ENCODE data around the gene MUC3A.

MUC3A gene

DNA sequence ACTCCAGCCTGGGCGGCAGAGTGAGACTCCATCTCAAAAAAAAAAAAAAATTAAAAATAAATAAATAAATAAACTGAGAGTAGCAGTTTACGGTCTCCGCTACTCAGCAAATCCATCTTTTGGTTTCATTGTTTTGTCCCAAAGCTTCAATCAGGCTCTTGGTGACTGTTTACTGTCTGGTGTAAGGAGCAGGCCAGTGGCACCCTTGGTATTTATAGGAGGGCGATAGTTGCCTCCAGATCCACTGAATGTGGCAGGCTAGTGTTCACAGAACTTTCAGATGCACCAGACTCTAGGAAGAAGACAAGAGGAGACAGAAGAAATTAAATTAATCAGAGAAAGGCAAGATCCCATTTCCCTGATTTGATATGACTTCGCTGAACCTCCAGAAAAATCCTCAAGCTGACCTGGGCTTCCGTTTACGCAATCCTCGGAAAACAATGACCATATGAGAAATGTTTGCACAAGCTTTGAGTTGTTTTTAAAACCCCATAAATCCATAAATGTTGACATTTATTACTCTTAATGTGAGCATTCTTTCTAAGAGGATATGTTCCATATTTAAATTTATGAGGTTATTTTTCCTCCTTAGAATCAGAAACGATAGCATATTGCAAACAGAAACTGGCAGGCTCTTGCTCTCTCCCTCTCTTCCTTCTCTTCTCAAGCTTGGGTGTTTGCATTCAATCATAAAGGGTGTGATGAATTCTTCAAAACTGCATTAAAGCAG lies 7.1 kb upstream of the MUC3A start:
- in situ Hi-C loops (cut with MboI; ENCODE audit: low sequenced_read_pairs), result no loop called here

DNA sequence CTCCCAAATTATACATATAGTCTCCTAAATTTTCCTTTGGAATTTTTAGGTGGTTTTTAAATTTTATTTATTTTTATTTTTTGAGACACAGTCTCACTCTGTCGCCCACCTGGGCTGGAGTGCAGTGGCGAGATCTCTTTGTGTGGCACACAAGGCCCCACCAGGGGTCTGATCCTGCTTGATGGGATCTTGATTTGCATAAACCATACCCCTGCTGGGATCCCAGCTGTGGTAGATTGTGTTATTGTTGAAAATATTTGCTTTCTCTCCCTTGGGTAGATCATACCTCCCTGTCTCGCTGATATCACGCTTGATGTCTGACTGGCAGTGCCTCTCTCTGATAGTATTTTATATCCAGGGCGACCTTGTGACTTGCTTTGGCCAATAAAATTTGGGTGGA lies 5.6 kb upstream of the MUC3A start:
- in situ Hi-C loops (cut with MboI; ENCODE audit: low sequenced_read_pairs), result no loop called here

DNA sequence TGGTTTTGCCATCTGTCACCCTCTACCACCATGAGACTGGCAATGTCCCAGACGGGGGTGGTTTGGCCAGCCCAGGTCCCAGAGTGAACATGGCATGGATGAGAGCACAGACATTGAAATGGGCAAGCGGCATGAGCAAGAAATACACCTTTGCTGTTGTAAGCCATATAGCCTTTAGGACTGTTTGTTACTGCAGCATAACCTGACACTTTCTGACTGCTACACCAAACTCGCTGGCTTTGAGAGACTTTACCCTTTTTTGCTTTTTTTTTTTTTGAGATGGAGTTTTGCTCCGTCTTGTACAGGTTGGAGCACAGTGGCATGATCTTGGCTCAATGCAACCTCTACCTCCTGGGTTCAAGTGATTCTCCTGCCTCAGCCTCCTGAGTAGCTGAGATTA lies 5.2 kb upstream of the MUC3A start:
- in situ Hi-C loops (cut with MboI; ENCODE audit: low sequenced_read_pairs), result no loop called here

DNA sequence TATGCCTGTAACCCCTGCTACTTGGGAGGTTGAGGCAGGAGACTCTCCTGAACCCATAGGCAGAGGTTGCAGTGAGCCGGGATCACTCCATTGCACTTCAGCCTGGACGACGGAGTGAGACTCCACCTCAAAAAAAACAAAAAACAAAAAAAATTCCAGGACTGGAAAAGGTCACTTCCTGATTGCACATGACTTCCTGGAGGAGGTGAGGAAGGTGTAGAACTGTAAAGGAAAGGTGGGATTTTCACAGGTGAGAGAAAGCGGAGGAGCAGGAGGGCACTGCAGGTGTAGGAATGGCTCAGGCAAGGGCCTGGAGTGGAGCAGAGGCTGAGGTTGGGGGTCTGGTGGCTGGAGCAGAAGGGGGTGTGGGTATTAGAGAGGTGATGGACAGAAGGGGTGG lies 3.2 kb upstream of the MUC3A start:
- in situ Hi-C loops (cut with MboI; ENCODE audit: low sequenced_read_pairs), result no loop called here

DNA sequence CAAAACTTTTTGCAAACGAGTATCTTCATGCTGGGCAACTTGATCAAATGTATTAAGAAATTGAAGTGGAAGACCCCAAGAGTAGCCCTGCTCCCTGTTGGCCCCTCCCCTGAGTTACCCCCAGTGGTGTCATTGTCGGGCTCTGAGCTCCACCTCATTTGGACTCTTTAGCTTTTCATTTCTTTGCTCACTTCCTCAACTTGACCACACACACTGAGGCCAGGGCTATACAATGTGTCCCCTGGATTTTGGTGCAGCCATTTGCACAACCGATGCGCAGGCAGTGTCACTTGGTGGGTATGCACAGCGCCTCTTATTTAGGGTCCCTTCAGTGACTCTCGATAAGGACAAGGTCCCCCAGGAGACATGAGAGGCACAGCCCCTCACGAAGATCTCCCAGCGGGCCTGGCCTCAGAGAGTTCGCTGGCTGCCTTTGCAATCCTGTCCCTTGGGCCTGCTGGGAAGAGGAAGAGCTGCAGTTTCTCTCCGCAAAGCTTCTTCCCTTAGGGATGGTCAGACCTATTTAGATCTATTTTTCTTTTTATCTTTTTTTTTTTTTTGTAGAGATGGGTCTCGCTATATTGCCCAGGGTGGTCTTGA lies 2.5 kb upstream of the MUC3A start:
- in situ Hi-C loops (cut with MboI; ENCODE audit: low sequenced_read_pairs), result no loop called here

DNA sequence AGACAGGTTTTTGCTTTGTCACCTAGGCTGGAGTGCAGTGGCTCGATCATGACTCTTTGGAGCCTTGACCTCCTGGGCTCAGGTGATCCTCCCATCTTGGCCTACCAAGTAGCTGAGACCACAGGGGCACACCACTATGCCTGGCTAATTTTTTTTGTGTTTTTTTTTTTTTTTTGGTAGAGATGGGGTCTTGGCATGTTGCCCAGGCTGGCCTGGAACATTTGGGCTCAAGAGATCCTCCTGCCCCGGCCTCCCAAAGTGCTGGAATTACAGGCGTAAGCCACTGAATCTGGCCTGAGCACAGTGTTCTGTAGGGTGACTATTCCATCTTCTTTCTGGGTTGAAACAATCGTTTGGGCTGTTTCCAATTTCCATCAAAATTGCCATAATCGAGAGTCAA lies 1.5 kb upstream of the MUC3A start:
- in situ Hi-C loops (cut with MboI; ENCODE audit: low sequenced_read_pairs), result no loop called here

DNA sequence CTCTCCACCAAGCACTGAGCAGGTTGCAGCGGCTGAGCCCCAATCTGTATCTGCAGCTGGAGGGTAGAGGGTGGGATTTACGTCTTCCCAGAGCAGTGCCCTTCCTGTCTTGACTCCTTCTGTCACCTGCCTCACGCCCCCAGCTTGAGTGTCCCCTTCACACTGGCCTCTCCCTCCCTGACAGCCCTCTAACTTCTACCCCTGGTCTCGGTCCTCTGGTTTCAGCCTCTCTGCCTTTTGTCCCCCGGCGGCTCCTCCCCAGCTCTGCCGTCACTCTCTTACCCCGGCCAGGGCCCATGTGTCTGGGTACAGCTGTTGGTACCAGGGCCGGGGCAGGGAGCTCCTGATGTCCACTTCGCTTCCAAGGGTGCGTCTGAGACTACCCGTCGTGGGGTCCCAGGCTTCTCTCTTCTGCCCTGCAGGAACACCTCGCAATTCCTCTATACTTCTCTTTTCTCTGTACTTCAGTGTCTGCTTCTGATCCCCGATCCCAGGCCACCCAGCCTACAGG lies 654 bp downstream of the MUC3A start:
- in situ Hi-C loops (cut with MboI; ENCODE audit: low sequenced_read_pairs), result no loop called here

DNA sequence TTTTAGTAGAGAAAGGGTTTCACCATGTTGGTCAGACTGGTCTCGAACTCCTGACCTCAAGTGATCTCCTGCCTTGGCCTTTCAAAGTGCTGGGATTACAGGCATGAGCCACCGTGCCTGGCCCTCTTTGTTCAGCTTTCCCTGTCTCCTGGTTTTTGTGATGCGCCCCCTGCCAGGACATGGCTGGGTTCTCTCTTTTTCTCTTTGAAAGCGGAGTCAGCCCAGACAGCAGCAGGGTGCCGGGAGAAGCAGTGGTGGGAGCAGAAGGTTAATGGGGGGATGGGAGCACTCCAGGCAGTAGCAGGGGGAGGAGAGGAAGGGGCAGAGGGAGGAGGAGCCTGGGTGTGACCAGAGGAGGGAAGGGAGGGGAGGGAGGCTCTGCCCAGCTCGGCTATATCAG lies 1.8 kb downstream of the MUC3A start:
- in situ Hi-C loops (cut with MboI; ENCODE audit: low sequenced_read_pairs), result no loop called here

DNA sequence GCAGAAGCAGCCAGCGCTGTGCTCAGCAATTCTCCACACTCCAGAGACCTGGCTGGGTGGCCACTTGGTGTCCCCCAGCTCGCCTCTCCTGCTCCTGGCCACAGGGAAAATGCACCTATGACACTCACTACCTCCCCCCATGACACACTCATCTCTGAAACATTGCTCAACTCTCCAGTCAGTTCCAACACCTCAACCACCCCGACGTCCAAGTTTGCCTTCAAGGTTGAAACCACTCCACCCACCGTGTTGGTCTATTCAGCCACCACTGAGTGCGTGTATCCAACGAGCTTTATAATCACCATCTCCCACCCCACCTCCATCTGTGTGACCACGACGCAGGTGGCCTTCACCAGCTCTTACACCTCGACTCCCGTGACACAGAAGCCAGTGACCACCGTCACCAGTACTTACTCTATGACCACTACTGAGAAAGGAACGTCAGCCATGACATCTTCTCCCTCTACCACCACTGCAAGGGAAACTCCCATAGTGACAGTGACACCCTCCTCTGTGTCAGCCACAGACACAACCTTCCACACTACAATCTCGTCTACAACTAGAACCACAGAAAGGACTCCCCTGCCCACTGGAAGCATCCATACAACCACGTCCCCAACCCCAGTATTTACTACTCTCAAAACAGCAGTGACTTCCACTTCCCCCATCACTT lies 2.7 kb downstream of the MUC3A start:
- in situ Hi-C loops (cut with MboI; ENCODE audit: low sequenced_read_pairs), result no loop called here

DNA sequence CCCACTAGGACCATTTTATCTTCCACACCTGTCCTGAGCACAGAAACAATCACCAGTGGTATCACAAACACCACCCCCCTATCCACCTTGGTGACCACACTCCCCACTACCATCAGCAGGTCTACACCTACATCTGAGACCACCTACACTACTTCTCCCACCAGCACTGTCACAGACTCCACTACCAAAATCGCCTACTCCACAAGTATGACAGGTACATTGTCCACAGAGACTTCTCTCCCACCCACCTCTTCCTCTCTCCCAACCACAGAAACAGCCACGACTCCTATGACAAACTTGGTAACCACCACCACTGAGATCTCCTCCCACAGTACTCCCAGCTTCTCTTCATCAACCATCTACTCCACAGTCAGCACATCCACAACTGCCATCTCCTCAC lies 3.3 kb downstream of the MUC3A start:
- in situ Hi-C loops (cut with MboI; ENCODE audit: low sequenced_read_pairs), result no loop called here

DNA sequence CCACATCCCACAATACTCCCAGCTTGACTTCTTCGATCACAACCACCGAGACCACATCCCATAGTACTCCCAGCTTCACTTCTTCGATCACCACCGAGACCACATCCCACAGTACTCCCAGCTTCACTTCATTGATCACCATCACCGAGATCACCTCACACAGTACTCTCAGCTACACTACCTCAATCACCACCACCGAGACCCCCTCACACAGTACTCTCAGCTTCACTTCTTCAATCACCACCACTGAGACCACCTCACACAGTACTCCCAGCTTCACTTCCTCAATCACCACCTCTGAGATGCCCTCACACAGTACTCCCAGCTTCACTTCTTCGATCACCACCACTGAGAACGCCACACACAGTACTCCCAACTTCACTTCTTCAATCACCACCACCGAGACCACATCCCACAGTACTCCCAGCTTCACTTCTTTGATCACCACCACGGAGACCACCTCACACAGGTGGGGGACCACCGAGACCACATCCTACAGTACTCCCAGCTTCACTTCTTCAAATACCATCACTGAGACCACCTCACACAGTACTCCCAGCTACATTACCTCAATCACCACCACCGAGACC lies 8.6 kb downstream of the MUC3A start:
- in situ Hi-C loops (cut with MboI; ENCODE audit: low sequenced_read_pairs), result no loop called here

DNA sequence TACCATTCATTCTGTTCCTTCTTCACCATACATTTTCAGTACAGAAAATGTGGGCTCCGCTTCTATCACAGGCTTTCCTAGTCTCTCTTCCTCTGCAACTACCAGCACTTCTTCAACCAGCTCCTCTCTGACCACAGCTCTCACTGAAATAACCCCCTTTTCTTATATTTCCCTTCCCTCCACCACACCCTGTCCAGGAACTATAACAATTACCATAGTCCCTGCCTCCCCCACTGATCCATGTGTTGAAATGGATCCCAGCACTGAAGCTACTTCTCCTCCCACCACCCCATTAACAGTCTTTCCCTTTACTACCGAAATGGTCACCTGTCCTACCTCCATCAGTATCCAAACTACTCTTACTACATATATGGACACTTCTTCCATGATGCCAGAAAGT lies 10.6 kb downstream of the MUC3A start:
- in situ Hi-C loops (cut with MboI; ENCODE audit: low sequenced_read_pairs), result no loop called here

DNA sequence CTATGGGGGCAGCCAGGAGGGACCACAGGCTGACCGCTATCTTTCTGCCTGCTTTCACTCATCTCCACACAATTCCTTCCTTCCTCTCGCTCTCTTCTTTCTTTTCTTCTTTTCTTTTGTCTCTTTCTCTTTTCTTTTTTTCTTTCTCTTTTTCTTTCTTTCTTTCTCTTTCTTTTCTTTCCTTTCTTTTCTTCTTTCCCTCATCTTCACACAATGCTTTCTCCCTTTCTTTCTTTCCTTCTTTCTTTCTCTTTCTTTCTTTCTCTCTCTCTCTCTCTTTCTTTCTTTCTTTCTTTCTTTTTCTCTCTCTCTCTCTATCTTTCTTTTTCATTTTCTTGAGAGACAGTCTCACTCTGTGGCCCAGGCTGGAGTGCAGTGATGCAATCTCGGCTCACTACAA lies 13.2 kb downstream of the MUC3A start:
- in situ Hi-C loops (cut with MboI; ENCODE audit: low sequenced_read_pairs), result no loop called here

DNA sequence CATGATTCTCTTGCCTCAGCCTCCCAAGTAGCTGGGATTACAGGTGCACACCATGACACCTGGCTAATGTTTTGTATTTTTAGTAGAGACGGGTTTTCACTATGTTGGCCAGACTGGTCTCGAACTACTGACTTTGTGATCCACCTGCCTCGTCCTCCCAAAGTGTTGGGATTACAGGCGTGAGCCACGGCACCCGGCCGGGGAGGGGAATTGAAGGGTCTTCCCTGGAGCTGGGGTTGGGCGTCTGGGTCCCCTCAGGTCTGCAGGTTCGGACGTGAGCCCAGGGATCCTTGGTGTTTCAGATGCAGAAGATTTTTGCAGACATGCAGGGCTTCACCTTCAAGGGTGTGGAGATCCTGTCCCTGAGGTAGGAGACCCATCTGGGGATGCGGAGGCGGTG lies 14.1 kb downstream of the MUC3A start:
- in situ Hi-C loops (cut with MboI; ENCODE audit: low sequenced_read_pairs), result no loop called here

DNA sequence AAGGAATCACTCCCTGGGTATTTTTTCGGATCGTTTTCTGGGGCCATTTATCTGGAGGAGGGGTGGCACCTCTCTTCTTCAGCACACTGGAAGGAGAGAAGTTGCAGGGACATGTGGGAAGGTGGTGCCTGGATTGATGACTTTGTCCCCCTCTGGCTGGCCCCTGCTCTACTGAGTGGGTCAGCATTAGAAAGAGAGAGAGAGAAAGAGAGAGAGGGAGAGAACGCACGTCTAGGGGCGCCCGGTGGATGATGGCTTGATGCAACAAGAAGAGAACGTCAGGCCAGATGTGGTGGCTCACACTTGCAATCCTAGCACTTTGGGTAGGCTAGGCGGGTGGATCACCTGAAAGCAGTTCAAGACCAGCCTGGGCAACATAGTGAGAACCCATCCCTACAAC lies 14.5 kb downstream of the MUC3A start:
- in situ Hi-C loops (cut with MboI; ENCODE audit: low sequenced_read_pairs), result no loop called here

DNA sequence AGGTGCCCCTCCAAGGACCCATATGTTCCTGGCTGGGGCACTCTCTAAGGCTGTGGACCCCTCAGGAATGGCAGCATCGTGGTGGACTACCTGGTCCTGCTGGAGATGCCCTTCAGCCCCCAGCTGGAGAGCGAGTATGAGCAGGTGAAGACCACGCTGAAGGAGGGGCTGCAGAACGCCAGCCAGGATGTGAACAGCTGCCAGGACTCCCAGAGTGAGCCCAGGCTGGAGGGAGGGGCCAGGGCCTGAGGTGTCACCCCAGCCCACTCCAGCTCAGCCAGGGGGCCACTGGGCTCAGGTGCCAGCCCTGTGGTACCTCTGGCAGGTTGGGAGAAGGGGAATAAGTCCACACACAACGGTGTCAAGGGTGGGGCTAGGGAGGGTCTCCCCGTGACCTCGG lies 15.3 kb downstream of the MUC3A start:
- in situ Hi-C loops (cut with MboI; ENCODE audit: low sequenced_read_pairs), result no loop called here

DNA sequence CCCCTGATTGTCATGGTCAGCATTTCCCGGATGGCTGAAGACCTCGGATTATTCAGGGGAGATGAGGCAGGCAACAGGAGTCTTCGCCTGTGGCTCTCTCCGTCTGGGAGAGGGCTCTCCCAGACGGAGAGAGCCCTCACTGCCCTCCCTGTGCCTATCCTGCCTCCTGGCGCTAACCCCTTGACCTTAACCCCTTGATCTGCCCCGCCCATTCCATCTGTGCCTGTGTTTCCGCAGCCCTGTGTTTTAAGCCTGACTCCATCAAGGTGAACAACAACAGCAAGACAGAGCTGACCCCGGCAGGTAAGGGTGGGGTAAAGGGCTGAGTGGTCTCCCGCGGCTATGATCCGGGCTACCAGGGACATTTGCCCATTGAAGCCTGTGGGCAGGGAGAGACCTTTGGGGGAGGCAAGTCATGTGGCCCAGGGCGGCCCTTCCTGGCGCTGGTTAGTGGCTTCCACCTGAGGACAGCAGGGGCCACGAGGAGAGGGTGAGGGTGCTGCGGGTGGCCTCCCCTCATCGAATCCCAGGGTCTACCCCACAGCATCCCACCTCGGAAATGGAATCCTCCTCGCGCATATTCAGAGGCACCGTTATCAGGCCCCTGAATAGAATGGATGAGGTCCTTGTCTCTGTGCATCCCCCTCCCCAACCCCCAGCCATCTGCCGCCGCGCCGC lies 15.8 kb downstream of the MUC3A start:
- in situ Hi-C loops (cut with MboI; ENCODE audit: low sequenced_read_pairs), result no loop called here

DNA sequence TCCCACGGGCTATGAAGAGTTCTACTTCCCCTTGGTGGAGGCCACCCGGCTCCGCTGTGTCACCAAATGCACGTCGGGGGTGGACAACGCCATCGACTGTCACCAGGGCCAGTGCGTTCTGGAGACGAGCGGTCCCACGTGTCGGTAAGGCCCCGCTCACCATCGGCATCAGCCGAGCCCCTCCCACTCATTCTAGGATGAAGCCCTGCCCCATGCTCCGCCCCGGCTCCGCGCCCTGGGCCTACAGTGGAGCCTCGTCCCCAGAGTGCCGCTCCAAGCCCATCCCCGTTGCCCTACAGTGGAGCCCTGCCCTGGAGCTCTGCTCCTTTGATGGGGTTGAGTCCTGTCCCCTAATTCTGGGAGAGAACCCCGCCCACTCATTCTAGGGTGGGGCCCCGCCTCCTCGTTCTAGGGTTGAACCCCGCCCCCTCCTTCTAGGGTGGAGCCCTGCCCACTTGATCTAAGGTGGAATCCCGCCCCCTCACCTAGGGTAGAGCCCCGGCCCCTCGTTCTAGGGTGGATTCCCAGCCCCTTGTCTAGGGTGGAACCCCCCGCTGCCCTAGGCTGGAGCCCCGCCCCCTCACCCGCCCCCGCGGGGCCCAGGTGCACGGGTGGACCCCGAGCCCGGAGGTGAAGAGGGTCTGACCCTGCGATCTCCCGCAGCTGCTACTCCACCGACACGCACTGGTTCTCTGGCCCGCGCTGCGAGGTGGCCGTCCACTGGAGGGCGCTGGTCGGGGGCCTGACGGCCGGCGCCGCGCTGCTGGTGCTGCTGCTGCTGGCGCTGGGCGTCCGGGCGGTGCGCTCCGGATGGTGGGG lies 16.6 kb downstream of the MUC3A start:
- in situ Hi-C loops (cut with MboI; ENCODE audit: low sequenced_read_pairs), result no loop called here

DNA sequence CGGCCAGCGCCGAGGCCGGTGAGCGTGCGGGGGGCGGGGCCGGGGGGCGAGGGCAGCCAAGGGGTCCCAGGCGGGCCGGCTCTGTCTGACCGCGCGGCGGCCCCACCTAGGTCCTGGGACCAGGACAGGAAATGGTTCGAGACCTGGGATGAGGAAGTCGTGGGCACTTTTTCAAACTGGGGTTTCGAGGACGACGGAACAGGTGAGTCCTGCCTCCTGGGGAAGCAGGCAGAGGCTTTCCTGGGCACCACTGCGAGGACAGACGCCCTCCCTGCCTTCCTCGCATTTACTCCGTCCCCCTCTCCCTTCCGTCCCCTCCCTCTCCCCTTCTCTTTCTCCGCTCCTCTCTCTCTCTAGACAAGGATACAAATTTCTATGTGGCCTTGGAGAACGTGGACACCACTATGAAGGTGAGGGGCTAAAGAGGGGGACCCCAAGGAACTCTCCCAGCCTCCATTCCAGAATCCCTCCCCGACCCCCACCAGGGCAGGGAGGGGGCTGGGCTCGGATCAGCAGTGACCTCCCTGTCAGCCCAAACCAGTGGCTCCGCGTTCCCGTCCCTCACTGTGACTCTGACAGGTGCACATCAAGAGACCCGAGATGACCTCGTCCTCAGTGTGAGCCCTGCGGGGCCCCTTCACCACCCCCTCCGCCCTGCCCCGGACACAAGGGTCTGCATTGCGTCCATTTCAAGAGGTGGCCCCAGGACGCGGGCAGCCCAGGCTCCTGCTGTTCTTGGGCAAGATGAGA lies 17.4 kb downstream of the MUC3A start:
- in situ Hi-C loops (cut with MboI; ENCODE audit: low sequenced_read_pairs), result no loop called here
